GM12801 (cell line): ENCODE measurements around the gene LAMTOR2.

Experiments used
- CTCF ChIP-seq: IDR thresholded peaks from one replicate; pipeline ENCODE4 v1.5.1; 2011; ENCODE audit warnings: control low read depth; ENCODE audit not compliant: insufficient read length; ENCODE audit errors: extremely low read depth

LAMTOR2 gene

GRCh38 chr1:156053768-156054499, 648 bp upstream of the LAMTOR2 start, which contains the start of gene UBQLN4:
Gene UBQLN4 (minus strand): TSS chr1:156053798. CDS start chr1:156053701, 97 bp downstream.
- TF ChIP-seq CTCF = no peak

GRCh38 chr1:156055281-156056048, 883 bp downstream of the LAMTOR2 start:
- TF ChIP-seq CTCF = no peak

GRCh38 chr1:156056326-156056849, 1.8 kb downstream of the LAMTOR2 start:
- TF ChIP-seq CTCF = no peak

- TF ChIP-seq CTCF = no peak
Observed at GRCh38 chr1:156060937-156061636, 6.5 kb downstream of the LAMTOR2 start, which contains the start of gene RAB25. Gene RAB25 (plus strand): TSS chr1:156061160. CDS start chr1:156061401, 241 bp downstream.

GRCh38 chr1:156062189-156062588, 7.6 kb downstream of the LAMTOR2 start:
- TF ChIP-seq CTCF = no peak

- no peak for TF ChIP-seq CTCF
Observed at GRCh38 chr1:156063997-156064285, 9.4 kb downstream of the LAMTOR2 start.

GRCh38 chr1:156064615-156065014, 10.0 kb downstream of the LAMTOR2 start:
- no peak for TF ChIP-seq CTCF
